Measurements from ENCODE around the gene KCTD6.

DNA sequence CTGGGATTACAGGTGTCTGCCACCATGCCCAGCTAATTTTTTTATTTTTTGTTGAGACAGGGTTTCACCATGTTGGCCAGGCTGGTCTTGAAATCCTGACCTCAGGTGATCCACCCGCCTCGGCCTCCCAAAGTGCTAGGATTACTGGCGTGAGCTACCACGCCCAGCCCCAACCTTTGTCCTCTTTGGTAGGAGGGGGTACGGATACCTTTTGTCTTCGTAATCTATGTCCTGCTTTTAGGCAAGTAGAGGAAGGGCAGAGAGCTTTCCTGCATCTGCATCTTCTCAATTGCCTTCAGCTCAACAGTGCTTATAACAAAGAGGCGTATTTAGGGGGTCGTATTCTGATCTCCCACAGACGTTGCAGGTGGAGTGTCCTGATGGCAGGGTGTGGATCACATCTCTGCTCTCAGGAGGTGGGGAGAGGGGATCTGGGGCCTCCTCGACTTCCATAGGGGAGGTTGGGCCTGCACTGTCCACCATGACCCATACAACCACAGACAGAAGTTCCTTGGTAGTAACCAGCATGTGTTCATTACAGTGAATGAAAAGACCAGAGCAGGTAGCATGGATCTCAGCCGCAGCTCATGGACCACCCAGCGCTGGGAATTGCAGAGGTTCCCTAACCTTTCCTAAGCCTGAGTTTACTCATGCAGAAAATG, 21.4 kb upstream of the KCTD6 start:
- TF ChIP-seq ATF3 (IDR thresholded peaks at IDR 0.05; ENCODE audit: insufficient read depth, low read depth, low read length) (no peak), SIN3A (conservative IDR thresholded peaks at IDR 0.05 in 1 of 2, IDR thresholded peaks at IDR 0.05 in 1 of 2; ENCODE audit: low read depth in 1 of 2, low read length in 2 of 2) (no peak), POLR2A (IDR thresholded peaks at IDR 0.05; ENCODE audit: control extremely low read depth in 1 of 2, low read depth in 2 of 2, low read length in 2 of 2) (no peak), CTCF (IDR thresholded peaks at IDR 0.05; ENCODE audit: control extremely low read depth in 1 of 3, insufficient read depth in 1 of 3, low read depth in 1 of 3, low read length in 3 of 3) (no peak), TAF1 (IDR thresholded peaks at IDR 0.05; ENCODE audit: low read depth, low read length) (no peak), ZNF274 (IDR thresholded peaks at IDR 0.05; ENCODE audit: borderline replicate concordance, extremely low read depth, low read length) (no peak), CHD2 (IDR thresholded peaks at IDR 0.05; ENCODE audit: low read length) (no peak), RXRA (IDR thresholded peaks at IDR 0.05; ENCODE audit: insufficient read depth, low read depth, low read length) (no peak), RBBP5 (IDR thresholded peaks at IDR 0.05; ENCODE audit: borderline replicate concordance, low read depth, low read length) (no peak), POLR2AphosphoS5 (IDR thresholded peaks at IDR 0.05; ENCODE audit: low read depth, low read length) (no peak), EZH2 (IDR thresholded peaks at IDR 0.05; ENCODE audit: low read depth, low read length, severe bottlenecking) (no peak), BACH1 (IDR thresholded peaks at IDR 0.05; ENCODE audit: low read length) (no peak), CBX5 (IDR thresholded peaks at IDR 0.05; ENCODE audit: low read depth, low read length) (no peak), JUN (IDR thresholded peaks at IDR 0.05; ENCODE audit: low read depth, low read length) (no peak)
